Stimulated activated CD8-positive, alpha-beta memory T cell treated with anti-CD3 and anti-CD28 coated beads, Interleukin-12 subunit alpha, Interleukin-12 subunit beta, amount 100 ng/mL, for 1 hour (primary cell): ENCODE measurements around the gene PDGFA.

Experiments used
- DNase-seq: peaks from one replicate; pipeline ENCODE4 v3.0.0-alpha.2; 2020; ENCODE audit warnings: low read depth

The PDGFA gene

GRCh38 chr7:459584-460373 is 59.9 kb downstream of the PDGFA start:
- DNase-seq: no peak

DNA sequence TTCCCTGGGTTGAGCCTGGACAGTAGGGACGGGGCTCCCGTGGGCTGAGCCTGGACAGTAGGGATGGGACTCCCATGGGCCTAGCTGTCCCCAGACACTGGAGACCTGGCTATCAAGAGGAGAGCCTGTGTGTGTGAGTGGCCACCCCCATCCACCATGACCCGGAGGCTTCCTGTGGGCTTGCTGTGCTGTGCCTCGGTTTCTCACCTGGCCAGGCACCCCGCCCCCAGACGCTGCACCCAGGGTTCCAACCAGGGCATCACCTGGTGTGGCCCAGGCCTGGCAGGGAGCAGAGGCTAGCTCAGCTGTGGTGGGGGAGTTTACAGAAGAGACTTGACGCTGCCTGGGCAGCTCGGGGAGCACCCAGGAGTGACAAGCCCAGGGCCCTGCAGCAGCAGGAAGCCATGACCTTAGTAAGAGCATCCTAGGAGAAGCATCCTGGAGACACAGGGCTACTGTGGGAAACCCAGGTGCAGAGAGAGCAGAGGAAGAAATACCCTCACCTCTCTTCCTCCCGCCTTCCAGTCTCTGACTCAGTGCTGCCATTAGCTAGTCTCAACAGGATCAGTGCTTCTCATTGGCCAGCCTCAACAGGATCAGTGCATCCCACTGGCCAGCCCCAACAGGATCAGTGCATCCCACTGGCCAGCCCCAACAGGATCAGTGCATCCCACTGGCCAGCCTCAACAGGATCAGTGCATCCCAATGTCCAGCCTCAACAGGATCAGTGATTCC is 61.0 kb downstream of the PDGFA start:
- DNase-seq: no peak

DNA sequence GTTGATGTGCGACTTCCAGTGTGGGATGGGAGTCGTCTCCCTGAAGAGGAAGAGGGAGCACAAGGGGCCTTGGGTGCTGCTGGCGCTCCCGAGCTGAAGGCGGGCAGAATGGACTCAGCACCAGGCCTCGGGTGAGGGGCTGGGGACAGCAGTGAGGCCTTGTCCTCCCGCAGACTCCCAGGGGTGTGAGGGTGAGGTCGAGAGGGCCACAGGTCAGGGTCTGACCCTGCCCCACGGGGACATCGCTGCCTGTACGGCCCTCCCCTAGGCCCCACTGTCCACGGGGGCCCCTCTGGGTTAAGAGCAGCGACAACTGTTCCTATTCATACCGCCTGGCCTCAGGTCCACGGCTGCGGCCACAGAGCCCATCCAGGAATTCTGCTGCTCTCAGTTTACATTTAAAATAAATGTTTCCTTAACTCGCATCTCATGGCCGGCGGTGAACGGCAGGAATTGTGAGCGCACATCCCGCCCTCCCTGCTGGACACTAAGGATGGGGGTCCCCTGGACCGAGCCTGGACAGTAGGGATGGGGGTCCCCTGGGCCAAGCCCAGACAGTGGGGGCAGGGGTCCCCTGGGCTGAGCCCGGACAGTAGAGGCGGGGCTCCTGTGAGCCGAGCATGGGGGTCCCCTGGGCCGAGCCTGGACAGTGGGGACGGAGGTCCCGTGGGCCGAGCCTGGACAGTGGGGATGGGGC is 61.7 kb downstream of the PDGFA start:
- DNase-seq: no peak

DNA sequence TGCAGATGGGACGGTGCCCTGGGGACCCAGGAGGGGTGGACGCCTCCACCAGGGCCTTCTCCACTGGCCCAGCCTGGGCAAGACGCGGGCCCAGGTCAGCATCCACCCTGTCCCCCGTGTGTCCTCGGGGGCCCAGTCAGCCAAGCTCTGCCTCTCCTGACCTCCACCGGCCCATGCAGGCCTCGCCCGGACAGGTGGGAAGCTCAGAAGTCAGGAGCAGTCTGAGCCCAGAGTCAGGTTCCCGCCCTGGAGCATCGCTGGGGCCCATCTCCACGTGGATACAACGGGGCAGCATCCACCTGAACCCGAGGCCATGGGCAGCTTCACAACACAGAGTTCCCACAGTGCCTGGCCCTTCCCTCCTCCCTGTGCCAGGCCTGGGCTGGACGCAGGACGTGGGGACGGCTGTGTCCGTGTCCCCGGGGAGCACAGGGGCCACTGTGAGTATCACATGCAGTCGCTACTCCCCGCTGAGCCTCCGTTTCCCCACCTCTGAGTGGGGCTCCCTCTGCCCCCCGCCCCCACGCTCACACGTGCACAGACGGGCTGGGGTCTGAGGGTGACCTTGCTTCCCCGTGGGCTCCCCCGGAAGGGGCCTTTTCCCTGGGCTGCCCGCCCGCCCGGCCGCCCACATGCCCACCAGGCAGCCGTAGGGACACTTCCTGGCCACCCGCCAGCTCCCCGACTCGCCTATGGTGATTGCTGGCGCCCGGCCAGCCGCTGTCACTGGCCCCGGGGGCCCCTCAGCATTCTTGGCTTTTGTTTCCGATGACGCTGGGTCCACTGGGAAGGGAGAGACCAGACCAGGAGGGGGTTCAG is 64.3 kb downstream of the PDGFA start:
- DNase-seq: no peak

DNA sequence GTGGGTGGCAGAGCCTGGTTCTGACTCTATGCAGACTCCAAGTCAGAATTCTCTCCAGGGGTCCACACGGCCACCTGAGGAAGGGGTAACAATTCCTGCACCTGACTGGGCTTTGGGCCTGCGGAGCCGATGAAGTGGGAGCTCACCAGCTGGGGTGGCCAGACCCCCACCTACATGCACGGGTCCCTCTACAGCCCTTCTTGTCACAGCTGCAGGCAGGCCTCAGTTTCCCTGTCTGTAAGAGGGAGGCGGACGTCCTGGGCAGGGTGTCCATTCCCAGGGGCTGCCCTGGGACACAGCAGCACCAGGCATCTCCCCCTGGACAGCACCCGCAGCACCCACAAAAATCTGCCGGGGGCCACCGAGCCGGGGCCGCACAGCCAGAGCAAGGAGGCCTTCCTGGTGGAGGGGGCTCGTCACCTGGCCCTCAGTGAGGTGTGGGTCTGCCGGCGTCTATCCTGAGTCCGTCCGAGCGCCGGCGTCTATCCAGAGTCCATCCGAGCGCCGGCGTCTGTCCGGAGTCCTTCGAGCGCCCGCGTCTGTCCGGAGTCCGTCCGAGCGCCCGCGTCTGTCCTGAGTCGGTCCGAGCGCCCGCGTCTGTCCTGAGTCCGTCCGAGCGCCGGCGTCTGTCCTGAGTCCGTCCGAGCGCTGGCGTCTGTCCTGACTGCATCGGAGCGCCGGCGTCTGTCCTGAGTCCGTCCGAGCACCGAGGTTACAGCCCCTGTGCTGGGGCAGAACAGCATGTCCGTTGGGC is 65.1 kb downstream of the PDGFA start:
- DNase-seq: no peak

DNA sequence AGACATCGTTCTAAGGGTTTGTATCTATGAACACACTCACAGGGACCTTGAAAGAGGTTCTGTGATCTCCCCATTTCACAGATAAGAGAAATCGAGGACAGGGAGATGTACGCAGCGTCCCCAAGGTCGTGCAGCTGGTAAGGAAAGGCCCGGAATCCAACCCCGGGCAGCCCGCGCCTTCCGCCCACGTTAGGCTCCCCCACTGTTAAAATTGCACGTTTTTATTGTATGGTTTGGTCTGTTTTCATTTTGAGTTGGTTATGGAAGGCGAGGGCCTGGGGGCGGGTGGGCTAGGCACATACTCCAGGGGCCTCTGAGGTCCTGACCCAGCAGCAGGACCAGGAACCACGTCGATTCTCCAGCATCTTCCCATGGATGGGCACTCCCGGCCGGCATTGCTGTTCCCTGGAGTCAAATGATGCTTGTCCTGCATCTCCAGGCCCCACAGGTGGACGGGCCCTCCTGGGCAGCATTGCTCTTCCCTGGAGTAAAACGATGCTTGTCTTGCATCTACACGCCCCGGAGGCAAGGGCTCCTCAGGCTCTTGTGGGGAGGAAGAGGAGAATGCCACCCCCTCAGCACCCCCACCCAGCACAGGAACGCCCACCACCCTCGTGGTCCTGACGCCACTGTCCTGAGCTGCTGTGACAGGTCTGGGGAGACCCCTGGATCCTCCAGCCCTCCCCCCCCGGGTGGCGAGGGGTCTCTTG is 65.9 kb downstream of the PDGFA start:
- no peak for DNase-seq

- DNase-seq: no peak
Measured at GRCh38 chr7:452791-453455, 66.7 kb downstream of the PDGFA start.

GRCh38 chr7:452226-452751 is 67.4 kb downstream of the PDGFA start:
- DNase-seq: no peak

- no peak for DNase-seq
Measured at GRCh38 chr7:451255-452225, 68.1 kb downstream of the PDGFA start.

- no peak for DNase-seq
Measured at GRCh38 chr7:450741-451140, 68.9 kb downstream of the PDGFA start.

GRCh38 chr7:450036-450435 is 69.6 kb downstream of the PDGFA start:
- DNase-seq: no peak

- DNase-seq: no peak
Measured at GRCh38 chr7:449324-450019, 70.2 kb downstream of the PDGFA start.

DNA sequence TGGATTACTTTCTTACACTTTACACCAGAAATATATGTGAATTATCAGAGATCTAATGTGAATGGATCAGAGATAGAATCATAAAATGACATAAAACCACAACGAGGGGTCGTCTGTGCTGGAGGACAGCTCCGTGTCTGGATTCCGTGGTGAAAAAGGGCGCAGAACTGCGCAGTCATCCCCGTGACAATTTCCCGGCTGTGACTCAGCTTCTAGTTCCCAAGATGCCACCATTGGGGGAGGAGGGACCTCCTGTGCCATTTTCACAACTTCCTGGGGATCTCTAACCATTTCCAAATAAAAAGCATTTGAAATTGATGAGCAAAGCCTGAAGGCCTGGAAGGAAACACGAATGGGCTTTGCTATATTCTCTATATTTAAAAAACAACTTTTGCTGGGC is 72.1 kb downstream of the PDGFA start:
- no peak for DNase-seq
